ENCODE results near the gene TFIP11. TPM values are rescaled to one million over a fixed set of nuclear protein-coding genes. Genes with fewer than 3 reads are reported as not detected.

Gene TFIP11
- total and polyA plus RNA-seq, 9 of the 15 experiments (the other 6 are each of a cell fraction or from before 2014, with no cell fraction given): 11.5 to 38.1 (median 25.2) TPM

DNA sequence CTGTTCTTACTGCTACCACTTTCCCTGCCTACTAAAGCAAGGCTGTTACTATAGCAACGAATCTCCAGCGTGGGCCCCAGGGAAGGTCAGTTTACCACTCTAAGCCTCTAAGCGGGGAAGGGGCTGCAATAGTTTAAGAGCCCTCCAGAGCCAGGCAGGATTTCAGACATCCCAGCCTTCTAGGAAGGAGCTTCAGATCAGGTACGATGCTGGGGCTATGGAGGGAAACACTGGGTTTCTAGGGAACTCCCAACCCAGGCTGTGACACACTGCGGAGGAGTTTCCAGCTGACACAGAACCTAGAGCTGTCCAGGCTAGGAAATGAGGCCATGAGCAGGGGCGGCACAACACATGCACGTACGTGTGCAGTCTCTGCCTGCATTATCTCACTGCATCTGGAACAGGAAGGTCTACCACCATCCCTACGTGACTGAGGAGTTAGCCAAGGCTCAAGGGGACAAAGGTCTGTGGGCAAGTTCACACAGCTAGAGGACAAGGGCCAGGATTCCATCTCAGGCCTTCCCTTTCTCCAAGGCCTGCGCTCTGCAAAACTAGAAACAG lies 49.1 kb downstream of the TFIP11 start:
- 49% methylated on average over 10 of the region's 10 CpGs for WGBS (ENCODE audit: insufficient coverage, low coverage, missing lambda C conversion rate)
- Histone ChIP-seq H3K27ac (ENCODE audit: extremely low read depth, low read depth, low read length) (peak overlapping the region; percentile 28; the same call in 1 of the 3 replicates), H3K79me2 (ENCODE audit: control insufficient read depth, insufficient read depth, low read length) (peaks cover 11% of the 10 kb centered on the region; the same call in 1 of the 3 replicates), H3K27me3 (ENCODE audit: control insufficient read depth in 2 of 2, insufficient read depth in 2 of 2, low read length in 2 of 2) (no peaks in the 10 kb centered on the region), H3K9me3 (replicated peaks; ENCODE audit: control insufficient read depth, insufficient read depth, low read depth, low read length) (no peaks in the 10 kb centered on the region), H3K4me3 (no peak overlapping the region), H2AFZ (ENCODE audit: low read depth, low read length) (no peak overlapping the region), H3K9me1 (ENCODE audit: control insufficient read depth, insufficient read depth, low read length) (no peaks in the 10 kb centered on the region), H3K4me2 (ENCODE audit: insufficient read depth, low read length) (no peak overlapping the region; the same call in 1 of the 2 replicates), H4K20me1 (replicated peaks; ENCODE audit: control insufficient read depth, insufficient read depth, low read length) (no peaks in the 10 kb centered on the region; the same call in 1 of the 2 replicates), H3K4me1 (replicated peaks in 1 of 2; ENCODE audit: control insufficient read depth in 2 of 2, insufficient read depth in 2 of 2, low read length in 2 of 2) (peaks cover 0 to 5% of the 10 kb centered on the region in 2 experiments; a peak in 3 of 5 replicates), H3K36me3 (ENCODE audit: control insufficient read depth, insufficient read depth, low read length) (peaks cover 90% of the 10 kb centered on the region; the same call in 2 of the 3 replicates), H3K9ac (ENCODE audit: insufficient read depth in 1 of 2, low read depth in 2 of 2, low read length in 2 of 2) (peak overlapping the region in 1 of 2 experiments; percentile 20; a peak in 1 of 4 replicates)
- ChIA-PET POLR2A (no interaction called here), CTCF (ENCODE audit: low intra/inter-chr PET ratio) (no interaction called here)
- no TSS peak for BruUV-seq (replicated peaks)
- intact Hi-C loops (cut with micrococcal nuclease) (no loop called here), in situ Hi-C loops (cut with MboI) (loop anchor here (5.0 kb wide), 1 partner anchor 61 kb away; no protein-coding TSS in a partner anchor)
- no peak for DNase-seq (ENCODE audit: extremely low read depth in 1 of 4, low spot score in 3 of 4)
- ATAC-seq: no peak
- TF ChIP-seq, protein P1, sequence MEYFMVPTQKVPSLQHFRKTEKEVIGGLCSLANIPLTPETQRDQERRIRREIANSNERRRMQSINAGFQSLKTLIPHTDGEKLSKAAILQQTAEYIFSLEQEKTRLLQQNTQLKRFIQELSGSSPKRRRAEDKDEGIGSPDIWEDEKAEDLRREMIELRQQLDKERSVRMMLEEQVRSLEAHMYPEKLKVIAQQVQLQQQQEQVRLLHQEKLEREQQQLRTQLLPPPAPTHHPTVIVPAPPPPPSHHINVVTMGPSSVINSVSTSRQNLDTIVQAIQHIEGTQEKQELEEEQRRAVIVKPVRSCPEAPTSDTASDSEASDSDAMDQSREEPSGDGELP (CRISPR knock-in tag; IDR thresholded peaks at IDR 0.05; ENCODE audit: borderline replicate concordance): peak; percentile 41; the same call in 1 of the 2 replicates
- TF ChIP-seq RFX1 (IDR thresholded peaks at IDR 0.05): peak; percentile 79
- TF ChIP-seq, protein P2, sequence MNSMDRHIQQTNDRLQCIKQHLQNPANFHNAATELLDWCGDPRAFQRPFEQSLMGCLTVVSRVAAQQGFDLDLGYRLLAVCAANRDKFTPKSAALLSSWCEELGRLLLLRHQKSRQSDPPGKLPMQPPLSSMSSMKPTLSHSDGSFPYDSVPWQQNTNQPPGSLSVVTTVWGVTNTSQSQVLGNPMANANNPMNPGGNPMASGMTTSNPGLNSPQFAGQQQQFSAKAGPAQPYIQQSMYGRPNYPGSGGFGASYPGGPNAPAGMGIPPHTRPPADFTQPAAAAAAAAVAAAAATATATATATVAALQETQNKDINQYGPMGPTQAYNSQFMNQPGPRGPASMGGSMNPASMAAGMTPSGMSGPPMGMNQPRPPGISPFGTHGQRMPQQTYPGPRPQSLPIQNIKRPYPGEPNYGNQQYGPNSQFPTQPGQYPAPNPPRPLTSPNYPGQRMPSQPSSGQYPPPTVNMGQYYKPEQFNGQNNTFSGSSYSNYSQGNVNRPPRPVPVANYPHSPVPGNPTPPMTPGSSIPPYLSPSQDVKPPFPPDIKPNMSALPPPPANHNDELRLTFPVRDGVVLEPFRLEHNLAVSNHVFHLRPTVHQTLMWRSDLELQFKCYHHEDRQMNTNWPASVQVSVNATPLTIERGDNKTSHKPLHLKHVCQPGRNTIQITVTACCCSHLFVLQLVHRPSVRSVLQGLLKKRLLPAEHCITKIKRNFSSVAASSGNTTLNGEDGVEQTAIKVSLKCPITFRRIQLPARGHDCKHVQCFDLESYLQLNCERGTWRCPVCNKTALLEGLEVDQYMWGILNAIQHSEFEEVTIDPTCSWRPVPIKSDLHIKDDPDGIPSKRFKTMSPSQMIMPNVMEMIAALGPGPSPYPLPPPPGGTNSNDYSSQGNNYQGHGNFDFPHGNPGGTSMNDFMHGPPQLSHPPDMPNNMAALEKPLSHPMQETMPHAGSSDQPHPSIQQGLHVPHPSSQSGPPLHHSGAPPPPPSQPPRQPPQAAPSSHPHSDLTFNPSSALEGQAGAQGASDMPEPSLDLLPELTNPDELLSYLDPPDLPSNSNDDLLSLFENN (IDR thresholded peaks at IDR 0.05; ENCODE audit: low read depth in 2 of 2, low read length in 2 of 2): no peak
- no peak for FAIRE-seq
